H1 (cell line): Measurements from ENCODE around the gene WFDC1. TPM values are rescaled to one million over a fixed set of nuclear protein-coding genes. Genes with fewer than 3 reads are reported as not detected.

Source experiments
- CTCF ChIA-PET: fragments of 300-600 bp; sonication (Branson Sonifier 250); formaldehyde crosslinking; loops from one replicate; lab custom pipeline; 2021; ENCODE audit not compliant: partially characterized antibody; lab: Charles Lee
- POLR2A ChIA-PET: fragments of 300-600 bp; sonication (Branson Sonifier 250); formaldehyde crosslinking; loops from one replicate; lab custom pipeline; 2021; ENCODE audit warnings: inconsistent platforms; ENCODE audit not compliant: partially characterized antibody; lab: Charles Lee
- DNase-seq, 2 experiments: peaks; one replicate each; pipeline versions ENCODE4 v3.0.0 to v3.0.0-alpha.2; 2010 to 2022; ENCODE audit warnings: low spot score in 2 of 2, low read depth in 1 of 2, mixed read lengths in 1 of 2
- FAIRE-seq: peaks from 2 replicates; lab custom pipeline; 2011; peaks lifted over from hg19 to GRCh38; lab: Jason Lieb, UNC
- H2AFZ ChIP-seq: 2 replicates; pipeline ENCODE4 v1.8.1; 2012; ENCODE audit warnings: low read length, inconsistent platforms
- H2AK5ac ChIP-seq: 2 replicates; pipeline ENCODE4 v1.6.1; 2013; ENCODE audit warnings: low read depth, low read length
- H2BK120ac ChIP-seq: replicated peaks from 2 replicates; pipeline ENCODE3; 2013; ENCODE audit warnings: low read depth, low read length, inconsistent platforms
- H2BK12ac ChIP-seq: 2 replicates; pipeline ENCODE4 v1.6.1; 2013; ENCODE audit warnings: low read depth, low read length
- H2BK15ac ChIP-seq: 2 replicates; pipeline ENCODE4 v1.6.1; 2013; ENCODE audit warnings: low read length
- H2BK20ac ChIP-seq: 2 replicates; pipeline ENCODE4 v1.6.1; 2013; ENCODE audit warnings: low read length
- H2BK5ac ChIP-seq: 2 replicates; pipeline ENCODE4 v1.6.1; 2013; ENCODE audit warnings: low read depth, low read length
- H3K14ac ChIP-seq: 2 replicates; pipeline ENCODE4 v1.6.1; 2013; ENCODE audit warnings: inconsistent platforms; ENCODE audit not compliant: insufficient read length
- H3K18ac ChIP-seq: 2 replicates; pipeline ENCODE4 v1.6.1; 2013; ENCODE audit warnings: low read length; ENCODE audit errors: extremely low read depth
- H3K23ac ChIP-seq: 2 replicates; pipeline ENCODE4 v1.6.1; 2013; ENCODE audit warnings: inconsistent platforms; ENCODE audit not compliant: insufficient read length
- H3K23me2 ChIP-seq: 2 replicates; pipeline ENCODE4 v1.6.1; 2013; ENCODE audit warnings: low read depth, low read length
- H3K27ac ChIP-seq: 2 replicates; pipeline ENCODE4 v1.6.1; 2011; ENCODE audit warnings: low read depth, low read length, inconsistent platforms
- H3K27me3 ChIP-seq, 4 experiments: replicated peaks in 1 of 4; 1 replicate in 1 of 4; 2 replicates in 3 of 4; pipeline versions ENCODE4 v1.6.1 to v1.8.1; 2011 to 2013; ENCODE audit warnings: low read length in 3 of 4, mild to moderate bottlenecking in 3 of 4, inconsistent platforms in 2 of 4, mixed read lengths in 2 of 4, moderate library complexity in 1 of 4; ENCODE audit not compliant: control insufficient read depth in 3 of 4, insufficient read depth in 3 of 4; ENCODE audit errors: extremely low read depth in 1 of 4
- H3K36me3 ChIP-seq, 4 experiments: 2 replicates each; pipeline versions ENCODE4 v1.6.1 to v1.8.1; 2011 to 2013; ENCODE audit warnings: mild to moderate bottlenecking in 4 of 4, low read length in 3 of 4, moderate library complexity in 2 of 4, control low read depth in 1 of 4, inconsistent platforms in 1 of 4; ENCODE audit not compliant: insufficient read depth in 4 of 4, control insufficient read depth in 2 of 4
- H3K4ac ChIP-seq: replicated peaks from 2 replicates; pipeline ENCODE3; 2013; ENCODE audit warnings: low read length, low read depth, mixed read lengths, inconsistent platforms; ENCODE audit not compliant: insufficient read length
- H3K4me1 ChIP-seq, 4 experiments: replicated peaks in 1 of 4; 1 replicate in 1 of 4; 2 replicates in 3 of 4; pipeline versions ENCODE4 v1.6.1 to v1.8.1; 2011 to 2013; ENCODE audit warnings: low read length in 3 of 4, inconsistent platforms in 2 of 4, mixed read lengths in 1 of 4; ENCODE audit not compliant: insufficient read depth in 4 of 4, control insufficient read depth in 3 of 4
- H3K4me2 ChIP-seq, 2 experiments: 2 replicates each; pipeline versions ENCODE4 v1.6.1 to v1.8.1; 2011 to 2013; ENCODE audit warnings: low read depth in 2 of 2, low read length in 2 of 2, control low read depth in 1 of 2, inconsistent platforms in 1 of 2, mild to moderate bottlenecking in 1 of 2; ENCODE audit not compliant: insufficient read depth in 1 of 2
- H3K4me3 ChIP-seq, 4 experiments: fragments of 200-600, 300-600 bp in 1 of 4; sonication (generic), shearing (Covaris generic), sonication (Bioruptor Twin) in 1 of 4; 2 replicates each; pipeline versions ENCODE4 v1.5.1 to v1.8.1; 2011 to 2016; ENCODE audit warnings: low read length in 4 of 4, low read depth in 3 of 4, control low read depth in 2 of 4, inconsistent platforms in 2 of 4, mild to moderate bottlenecking in 2 of 4, mixed read lengths in 1 of 4, moderate library complexity in 1 of 4; ENCODE audit not compliant: insufficient read depth in 2 of 4; ENCODE audit errors: extremely low read depth in 1 of 4
- H3K56ac ChIP-seq: replicated peaks from 2 replicates; pipeline ENCODE3; 2013; ENCODE audit warnings: low read depth, mild to moderate bottlenecking, mixed read lengths, low read length, inconsistent platforms; ENCODE audit not compliant: insufficient read length
- H3K79me1 ChIP-seq: 2 replicates; pipeline ENCODE4 v1.6.1; 2013; ENCODE audit warnings: low read depth, low read length, control low read depth
- H3K79me2 ChIP-seq, 2 experiments: 2 replicates each; pipeline versions ENCODE4 v1.6.1 to v1.8.1; 2012 to 2013; ENCODE audit warnings: low read length in 2 of 2, mild to moderate bottlenecking in 2 of 2, inconsistent platforms in 1 of 2; ENCODE audit not compliant: insufficient read depth in 2 of 2, control insufficient read depth in 1 of 2
- H3K9ac ChIP-seq, 4 experiments: replicated peaks in 1 of 4; 1 replicate in 1 of 4; 2 replicates in 3 of 4; pipeline versions ENCODE4 v1.6.1 to v1.8.1; 2011 to 2013; ENCODE audit warnings: low read depth in 3 of 4, low read length in 3 of 4, control low read depth in 2 of 4, mild to moderate bottlenecking in 2 of 4, moderate library complexity in 2 of 4, inconsistent platforms in 1 of 4; ENCODE audit errors: extremely low read depth in 1 of 4
- H3K9me3 ChIP-seq, 2 experiments: 2 replicates each; pipeline versions ENCODE4 v1.6.1 to v1.8.1; 2012 to 2013; ENCODE audit warnings: mild to moderate bottlenecking in 2 of 2, moderate library complexity in 2 of 2, control low read depth in 1 of 2, inconsistent platforms in 1 of 2, low read depth in 1 of 2, low read length in 1 of 2, mixed read lengths in 1 of 2; ENCODE audit not compliant: insufficient read depth in 2 of 2
- H4K20me1 ChIP-seq, 2 experiments: replicated peaks in 1 of 2; 2 replicates each; pipeline versions ENCODE3 to v1.8.1; 2011 to 2013; ENCODE audit warnings: inconsistent platforms in 2 of 2, low read length in 2 of 2, mild to moderate bottlenecking in 1 of 2; ENCODE audit not compliant: insufficient read depth in 2 of 2, control insufficient read depth in 1 of 2
- H4K5ac ChIP-seq: 2 replicates; pipeline ENCODE4 v1.6.1; 2013; ENCODE audit warnings: low read length, low read depth, mixed read lengths, inconsistent platforms; ENCODE audit not compliant: insufficient read length
- H4K8ac ChIP-seq: 2 replicates; pipeline ENCODE4 v1.8.0; 2013; ENCODE audit warnings: mild to moderate bottlenecking, moderate library complexity, low read length, inconsistent platforms; ENCODE audit not compliant: insufficient read depth; ENCODE audit errors: extremely low read depth
- H4K91ac ChIP-seq: replicated peaks from 2 replicates; pipeline ENCODE3; 2013; ENCODE audit warnings: low read length, mixed read lengths, inconsistent platforms; ENCODE audit not compliant: insufficient read length
- FOSL1 ChIP-seq: IDR thresholded peaks from 2 replicates; pipeline ENCODE4 v1.6.1; 2011; ENCODE audit warnings: mild to moderate bottlenecking, low read depth, low read length, moderate library complexity; ENCODE audit not compliant: insufficient read depth
- GTF2F1 ChIP-seq: IDR thresholded peaks from 2 replicates; pipeline ENCODE4 v1.6.1; 2012; ENCODE audit warnings: low read depth, low read length, improper control_type of control experiment, borderline replicate concordance
- KDM4A ChIP-seq: IDR thresholded peaks from one replicate; pipeline ENCODE4 v1.7.1; 2012; ENCODE audit warnings: low read depth, mild to moderate bottlenecking, moderate library complexity, low read length, inconsistent platforms; ENCODE audit not compliant: severe bottlenecking
- WGBS, 2 experiments: shearing (Covaris generic) in 1 of 2; methylation state at CpG; one replicate each; pipeline versions ENCODE4 v1.1.6 to v1.1.7; 2013 to 2015; ENCODE audit warnings: low lambda C conversion rate in 2 of 2, mixed read lengths in 2 of 2, inconsistent platforms in 1 of 2, low coverage in 1 of 2, missing lambda C conversion rate in 1 of 2; ENCODE audit not compliant: insufficient replicate concordance in 2 of 2, insufficient coverage in 1 of 2, insufficient read length in 1 of 2; ENCODE audit errors: extremely low coverage in 1 of 2, missing lambda C conversion rate in 1 of 2; 5-methylcytosine and 5-hydroxymethylcytosine counted together
- polyA plus RNA-seq, 7 experiments: library from polyadenylated mRNA; depleted of rRNA in 3 of 7; stranded (reverse) in 5 of 7; unstranded in 2 of 7; fragments of >200 nt in 5 of 7; fragments of 200-250 nt in 2 of 7; gene quantifications; 1 replicate in 5 of 7; 2 replicates in 1 of 7; 4 replicates in 1 of 7; pipeline versions ENCODE4 v1.2.1 to v1.2.3, GENCODE V29; 2011 to 2013; ENCODE audit warnings: missing spikeins in 2 of 7, mixed read lengths in 2 of 7
- total RNA-seq: library from RNA; stranded (reverse); fragmentation: NEBNext Ultra II Directional; extraction: Animal tissue kit (Norgen Biotek cat#: 25700); gene quantifications from 2 replicates; pipeline ENCODE4 v1.2.1, GENCODE V29; 2021
- TF ChIP-seq, protein P1 (sequence below): IDR thresholded peaks from 2 replicates; pipeline ENCODE4 v1.6.1; 2011; ENCODE audit warnings: low read length, improper control_type of control experiment

WFDC1 gene
- total and polyA plus RNA-seq, 2 of the 8 experiments (the other 6 are each of a cell fraction or from before 2014, with no cell fraction given) = 0.70 to 1.1 TPM

DNA sequence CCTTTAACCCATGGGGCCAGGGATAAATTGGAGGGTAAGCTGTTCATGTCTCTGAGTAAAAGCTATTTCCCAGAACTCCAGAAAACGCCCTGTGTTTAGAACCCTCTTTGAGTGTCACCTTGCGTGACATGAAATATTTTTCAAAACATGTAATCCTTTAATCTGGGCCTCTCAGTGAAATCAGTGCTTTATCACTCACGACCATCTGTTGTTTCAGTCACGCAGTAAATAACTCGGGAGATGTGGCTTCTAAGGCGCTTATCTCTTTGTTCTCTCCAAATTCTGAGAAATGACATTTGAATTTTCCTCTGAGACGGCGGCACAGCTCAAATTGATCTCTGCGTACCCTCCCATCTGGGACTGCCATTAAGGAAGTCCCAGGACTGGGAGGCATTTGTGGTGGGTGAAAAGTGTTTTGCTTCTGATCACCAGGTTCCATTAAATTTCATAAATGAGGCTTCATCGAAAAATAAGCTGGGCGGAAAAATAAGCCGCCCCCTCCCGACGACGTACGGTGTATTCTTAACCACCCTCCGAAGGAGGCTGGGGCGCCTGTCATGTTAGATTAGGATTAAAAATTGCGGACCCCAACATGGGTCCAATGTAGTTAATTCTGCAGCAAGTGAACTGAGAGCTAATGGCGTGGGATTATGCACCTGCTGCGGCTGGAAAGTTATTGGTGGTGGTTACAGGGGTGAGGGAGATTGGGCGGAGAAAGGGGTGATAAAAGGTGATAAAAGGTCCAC, 12.7 kb downstream of the WFDC1 start:
- Histone ChIP-seq H3K23ac (no peak overlapping the region), H2AK5ac (no peak overlapping the region), H2BK20ac (0 out of 2 replicates have a peak overlapping the region, but pooled peaks have one; percentile 15), H3K79me2 (no peaks in the 10 kb centered on the region), H3K36me3 (no peaks in the 10 kb centered on the region), H3K14ac (no peak overlapping the region), H3K27me3 (no peaks in the 10 kb centered on the region), H3K27ac (no peak overlapping the region), H3K9ac (no peak overlapping the region), H4K5ac (no peak overlapping the region), H2BK5ac (no peak overlapping the region), H2AFZ (no peak overlapping the region), H3K4me3 (no peak overlapping the region), H4K20me1 (no peaks in the 10 kb centered on the region), H3K56ac (no peak overlapping the region), H3K23me2 (no peaks in the 10 kb centered on the region), H4K91ac (no peak overlapping the region), H3K9me3 (no peaks in the 10 kb centered on the region), H3K4ac (no peak overlapping the region), H2BK12ac (no peak overlapping the region), H2BK15ac (no peak overlapping the region), H3K18ac (no peak overlapping the region), H3K79me1 (no peaks in the 10 kb centered on the region), H3K4me1 (peaks cover 0 to 2% (median under 1%) of the 10 kb centered on the region in 4 experiments; a peak in 2 of 7 replicates), H2BK120ac (no peak overlapping the region)
- CTCF ChIA-PET = interaction anchor here (0.6 to 11.9 kb wide), 43 partner anchors 8 to 540 kb away, joined by 3 to 212 read pairs (median 4); partner anchors contain the start of genes ADAD2, ATP2C2, TAF1C and WFDC1
- WGBS, 2 experiments = 90% methylated on average over 22 of the region's 22 CpGs; no CpG with 5 or more reads in 1 of the 2 experiments
- FAIRE-seq (no peak), DNase-seq (no peak)
- POLR2A ChIA-PET = interaction anchor here (1.3 kb wide), 1 partner anchor 13 kb away, joined by 3 read pairs; the partner anchor contains the start of gene WFDC1
- TF ChIP-seq GTF2F1 (no peak), KDM4A (no peak), FOSL1 (no peak)
- TF ChIP-seq, protein P1, sequence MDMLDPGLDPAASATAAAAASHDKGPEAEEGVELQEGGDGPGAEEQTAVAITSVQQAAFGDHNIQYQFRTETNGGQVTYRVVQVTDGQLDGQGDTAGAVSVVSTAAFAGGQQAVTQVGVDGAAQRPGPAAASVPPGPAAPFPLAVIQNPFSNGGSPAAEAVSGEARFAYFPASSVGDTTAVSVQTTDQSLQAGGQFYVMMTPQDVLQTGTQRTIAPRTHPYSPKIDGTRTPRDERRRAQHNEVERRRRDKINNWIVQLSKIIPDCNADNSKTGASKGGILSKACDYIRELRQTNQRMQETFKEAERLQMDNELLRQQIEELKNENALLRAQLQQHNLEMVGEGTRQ = no peak
- TF ChIP-seq, all 59 proteins: peak for 0
- Histone ChIP-seq H4K8ac (no peak overlapping the region), H3K4me2 (no peak overlapping the region)
